Mucosa of rectum (tissue), 2 donors: ENCODE results near the gene EPS8.

Experiments used
- H3K27ac ChIP-seq, 2 donors: one replicate each; pipeline ENCODE4 v1.7.0; 2013; ENCODE audit warnings: inconsistent platforms in 2 of 2, low read depth in 2 of 2, low read length in 2 of 2
- H3K27me3 ChIP-seq, 2 donors: one replicate each; pipeline ENCODE4 v1.7.0; 2013; ENCODE audit warnings: low read length in 2 of 2; ENCODE audit not compliant: control insufficient read depth in 2 of 2, insufficient read depth in 2 of 2
- H3K36me3 ChIP-seq, 2 donors: one replicate each; pipeline ENCODE4 v1.7.0; 2013; ENCODE audit warnings: low read length in 2 of 2; ENCODE audit not compliant: control insufficient read depth in 2 of 2, insufficient read depth in 2 of 2
- H3K4me1 ChIP-seq, 2 donors: one replicate each; pipeline ENCODE4 v1.7.0; 2013; ENCODE audit warnings: low read length in 2 of 2, mild to moderate bottlenecking in 1 of 2; ENCODE audit not compliant: control insufficient read depth in 2 of 2, insufficient read depth in 2 of 2
- H3K4me3 ChIP-seq, 2 donors: one replicate each; pipeline ENCODE4 v1.7.0; 2013; ENCODE audit warnings: low read length in 2 of 2
- H3K9ac ChIP-seq, 2 donors: one replicate each; pipeline ENCODE4 v1.7.0; 2013; ENCODE audit warnings: low read length in 2 of 2, low read depth in 1 of 2, mild to moderate bottlenecking in 1 of 2
- H3K9me3 ChIP-seq, 2 donors: one replicate each; pipeline ENCODE4 v1.7.0; 2013; ENCODE audit warnings: low read length in 2 of 2; ENCODE audit not compliant: control insufficient read depth in 2 of 2
- donor health status: healthy.
- donor health status: Normal muscosa, but diverticular disease.

Gene EPS8

GRCh38 chr12:15722951-15723350 is 66.2 kb downstream of the EPS8 start:
- Histone ChIP-seq H3K36me3 (no peaks in the 10 kb centered on the region), H3K9ac (no peak overlapping the region), H3K4me1 (peaks cover 14 to 30% of the 10 kb centered on the region in 2 donors), H3K4me3 (no peak overlapping the region), H3K9me3 (no peaks in the 10 kb centered on the region), H3K27ac (no peak overlapping the region), H3K27me3 (no peaks in the 10 kb centered on the region)

- Histone ChIP-seq H3K36me3 (no peaks in the 10 kb centered on the region), H3K9me3 (no peaks in the 10 kb centered on the region), H3K4me3 (no peak overlapping the region), H3K27ac (no peak overlapping the region), H3K27me3 (no peaks in the 10 kb centered on the region), H3K4me1 (peaks cover 12 to 33% of the 10 kb centered on the region in 2 donors), H3K9ac (no peak overlapping the region)
Measured at GRCh38 chr12:15721316-15722115, 67.7 kb downstream of the EPS8 start.

GRCh38 chr12:15720295-15720694 is 68.9 kb downstream of the EPS8 start:
- Histone ChIP-seq H3K9ac (no peak overlapping the region), H3K4me3 (no peak overlapping the region), H3K27me3 (no peaks in the 10 kb centered on the region), H3K4me1 (peaks cover 9 to 28% of the 10 kb centered on the region in 2 donors), H3K36me3 (no peaks in the 10 kb centered on the region), H3K27ac (no peak overlapping the region), H3K9me3 (no peaks in the 10 kb centered on the region)

- peaks cover 9 to 32% of the 10 kb centered on the region in 2 donors for H3K4me1 ChIP-seq
- no peak overlapping the region for H3K27ac ChIP-seq
- H3K9ac ChIP-seq, result no peak overlapping the region
- no peaks in the 10 kb centered on the region for H3K27me3 ChIP-seq
- H3K4me3 ChIP-seq, result no peak overlapping the region
- H3K36me3 ChIP-seq, result no peaks in the 10 kb centered on the region
- H3K9me3 ChIP-seq, result no peaks in the 10 kb centered on the region
Measured at GRCh38 chr12:15719230-15719629, 70.0 kb downstream of the EPS8 start.

GRCh38 chr12:15717940-15718567 is 71.1 kb downstream of the EPS8 start:
- no peak overlapping the region for H3K4me3 ChIP-seq
- peak overlapping the region in 1 of 2 donors; percentile 60 for H3K27ac ChIP-seq

GRCh38 chr12:15716581-15716980 is 72.6 kb downstream of the EPS8 start:
- no peaks in the 10 kb centered on the region for H3K36me3 ChIP-seq
- H3K27ac ChIP-seq, result no peak overlapping the region
- no peaks in the 10 kb centered on the region for H3K9me3 ChIP-seq
- no peaks in the 10 kb centered on the region for H3K27me3 ChIP-seq
- H3K4me1 ChIP-seq, result peaks cover 19 to 42% of the 10 kb centered on the region in 2 donors
- no peak overlapping the region for H3K4me3 ChIP-seq
- no peak overlapping the region for H3K9ac ChIP-seq

More at GRCh38 chr12:15717940-15718567, 71.1 kb downstream of the EPS8 start:
- H3K9ac ChIP-seq, result peak overlapping the region in 1 of 2 donors; percentile 31
- H3K4me1 ChIP-seq, result peaks cover 19 to 38% of the 10 kb centered on the region in 2 donors
- H3K27me3 ChIP-seq, result no peaks in the 10 kb centered on the region
- H3K36me3 ChIP-seq, result no peaks in the 10 kb centered on the region
- no peaks in the 10 kb centered on the region for H3K9me3 ChIP-seq

- H3K4me3 ChIP-seq, result no peak overlapping the region
- no peaks in the 10 kb centered on the region for H3K27me3 ChIP-seq
- H3K9ac ChIP-seq, result no peak overlapping the region
- H3K27ac ChIP-seq, result peak overlapping the region; percentile 53 to 96
- H3K4me1 ChIP-seq, result peaks cover 17 to 31% of the 10 kb centered on the region in 2 donors
- no peaks in the 10 kb centered on the region for H3K9me3 ChIP-seq
- no peaks in the 10 kb centered on the region for H3K36me3 ChIP-seq
Measured at GRCh38 chr12:15714256-15714655, 74.9 kb downstream of the EPS8 start.

- no peaks in the 10 kb centered on the region for H3K36me3 ChIP-seq
- no peaks in the 10 kb centered on the region for H3K9me3 ChIP-seq
- H3K4me3 ChIP-seq, result peak overlapping the region; percentile 61 to 72
- no peaks in the 10 kb centered on the region for H3K27me3 ChIP-seq
- peak overlapping the region; percentile 91 to 96 for H3K27ac ChIP-seq
- peak overlapping the region in 1 of 2 donors; percentile 77 for H3K9ac ChIP-seq
- peaks cover 10 to 25% of the 10 kb centered on the region in 2 donors for H3K4me1 ChIP-seq
Measured at GRCh38 chr12:15712823-15713660, 76.1 kb downstream of the EPS8 start.

GRCh38 chr12:15712160-15712559 is 77.0 kb downstream of the EPS8 start:
- H3K4me1 ChIP-seq, result peaks cover 10 to 23% of the 10 kb centered on the region in 2 donors
- peak overlapping the region; percentile 35 to 77 for H3K9ac ChIP-seq
- peak overlapping the region; percentile 91 to 96 for H3K27ac ChIP-seq
- no peaks in the 10 kb centered on the region for H3K27me3 ChIP-seq
- no peaks in the 10 kb centered on the region for H3K9me3 ChIP-seq
- H3K4me3 ChIP-seq, result peak overlapping the region; percentile 61 to 72
- no peaks in the 10 kb centered on the region for H3K36me3 ChIP-seq
